SK-N-SH (cell line): Measurements from ENCODE around the gene SPRED2. TPM values are rescaled to one million over a fixed set of nuclear protein-coding genes. Genes with fewer than 3 reads are reported as not detected.

Experiments
- CTCF ChIA-PET: fragments of 300-600, 350-600 bp; formaldehyde crosslinking; extraction: SDS; loops from one replicate; lab custom pipeline; 2021; lab: Yijun Ruan, JAX
- POLR2A ChIA-PET: fragments of 350-600 bp; sonication (Branson Sonifier 250); formaldehyde crosslinking; extraction: SDS; loops from one replicate; lab custom pipeline; 2020; ENCODE audit warnings: antibody characterized with exemption, inconsistent platforms; lab: Yijun Ruan, JAX
- DNase-seq: peaks from one replicate; pipeline ENCODE4 v3.0.0; 2012
- H2AFZ ChIP-seq: fragments of 200-600 bp; sonication (generic); 2 replicates; pipeline ENCODE4 v1.8.1; 2016; ENCODE audit warnings: antibody characterized with exemption, mild to moderate bottlenecking, low read depth
- H3F3A ChIP-seq: fragments of 200-600 bp; sonication (generic); replicated peaks from 2 replicates; pipeline ENCODE3; 2016; ENCODE audit warnings: antibody characterized with exemption, mild to moderate bottlenecking; ENCODE audit not compliant: insufficient read depth
- H3K27ac ChIP-seq, 2 experiments: fragments of 200-500 bp in 1 of 2; fragments of 200-600 bp in 1 of 2; sonication (Bioruptor generic) in 1 of 2; sonication (generic), shearing (Covaris generic) in 1 of 2; 2 replicates each; pipeline versions ENCODE4 v1.5.1 to v1.6.1; 2014 to 2016; ENCODE audit warnings: low read depth in 2 of 2, inconsistent platforms in 1 of 2, low read length in 1 of 2, mild to moderate bottlenecking in 1 of 2, mixed read lengths in 1 of 2
- H3K27me3 ChIP-seq: fragments of 200-600 bp; sonication (generic), shearing (Covaris generic); 2 replicates; pipeline ENCODE4 v1.6.1; 2016; ENCODE audit warnings: mixed run types; ENCODE audit not compliant: insufficient read depth
- H3K36me3 ChIP-seq, 2 experiments: fragments of 200-500 bp in 1 of 2; fragments of 200-600 bp in 1 of 2; sonication (Bioruptor generic) in 1 of 2; sonication (generic) in 1 of 2; replicated peaks in 1 of 2; 2 replicates each; pipeline versions ENCODE3 to v1.5.1; 2014 to 2016; ENCODE audit warnings: low read length in 1 of 2, mild to moderate bottlenecking in 1 of 2; ENCODE audit not compliant: insufficient read depth in 2 of 2, control insufficient read depth in 1 of 2
- H3K4me1 ChIP-seq, 2 experiments: fragments of 200-500 bp in 1 of 2; fragments of 200-600 bp in 1 of 2; sonication (Bioruptor generic) in 1 of 2; sonication (generic), shearing (Covaris generic) in 1 of 2; 2 replicates each; pipeline versions ENCODE4 v1.5.1 to v1.6.1; 2014 to 2016; ENCODE audit warnings: low read depth in 1 of 2, low read length in 1 of 2, mixed run types in 1 of 2; ENCODE audit not compliant: insufficient read depth in 2 of 2, control insufficient read depth in 1 of 2
- H3K4me2 ChIP-seq: fragments of 200-600 bp; sonication (generic), shearing (Covaris generic); 2 replicates; pipeline ENCODE4 v1.6.1; 2017; ENCODE audit warnings: mixed run types
- H3K4me3 ChIP-seq, 2 experiments: fragments of 200-500 bp in 1 of 2; fragments of 200-600 bp in 1 of 2; sonication (Bioruptor generic) in 1 of 2; sonication (generic), shearing (Covaris generic) in 1 of 2; 2 replicates each; pipeline versions ENCODE4 v1.5.1 to v1.8.1; 2014 to 2016; ENCODE audit warnings: low read depth in 2 of 2, inconsistent platforms in 1 of 2, low read length in 1 of 2, mild to moderate bottlenecking in 1 of 2, mixed read lengths in 1 of 2, moderate library complexity in 1 of 2
- H3K79me2 ChIP-seq: fragments of 200-600 bp; sonication (generic); 2 replicates; pipeline ENCODE4 v1.8.1; 2017; ENCODE audit warnings: mild to moderate bottlenecking; ENCODE audit not compliant: insufficient read depth
- H3K9ac ChIP-seq: fragments of 200-600 bp; sonication (generic); 2 replicates; pipeline ENCODE4 v1.6.1; 2017; ENCODE audit warnings: mixed run types
- H3K9me2 ChIP-seq: fragments of 200-600 bp; sonication (generic); 2 replicates; pipeline ENCODE4 v1.6.1; 2017; ENCODE audit warnings: mixed run types
- H3K9me3 ChIP-seq: fragments of 200-600 bp; sonication (generic); 2 replicates; pipeline ENCODE4 v1.6.1; 2017; ENCODE audit warnings: mixed run types, mild to moderate bottlenecking, moderate library complexity
- H4K20me1 ChIP-seq: fragments of 200-600 bp; sonication (generic); 2 replicates; pipeline ENCODE4 v1.6.1; 2017; ENCODE audit warnings: mild to moderate bottlenecking, mixed run types; ENCODE audit not compliant: insufficient read depth
- CTCF ChIP-seq: fragments of 200-600 bp; sonication (generic); IDR thresholded peaks from 2 replicates; pipeline ENCODE4 v1.6.1; 2017; ENCODE audit warnings: antibody characterized with exemption, mild to moderate bottlenecking, moderate library complexity
- EP300 ChIP-seq, 2 experiments: IDR thresholded peaks; 2 replicates each; pipeline versions ENCODE4 v1.4.0 to v1.6.1; 2012; ENCODE audit warnings: borderline replicate concordance in 1 of 2, low read depth in 1 of 2, low read length in 1 of 2
- FOSL2 ChIP-seq: IDR thresholded peaks from 2 replicates; pipeline ENCODE4 v1.4.0; 2012; ENCODE audit warnings: low read depth, mild to moderate bottlenecking, moderate library complexity, borderline replicate concordance
- FOXM1 ChIP-seq: IDR thresholded peaks from 2 replicates; pipeline ENCODE4 v1.4.0; 2012; ENCODE audit warnings: low read depth, mild to moderate bottlenecking
- GATA2 ChIP-seq: sonication (generic); formaldehyde crosslinking; IDR thresholded peaks from 2 replicates; pipeline ENCODE4 v1.5.0; 2020; ENCODE audit warnings: mild to moderate bottlenecking, missing genetic modification reagents
- IRF3 ChIP-seq: fragments of 150-350 bp; IDR thresholded peaks from 2 replicates; pipeline ENCODE4 v1.6.1; 2016; ENCODE audit warnings: mild to moderate bottlenecking, low read depth, low read length
- JUND ChIP-seq: IDR thresholded peaks from 2 replicates; pipeline ENCODE4 v1.4.0; 2012
- MXI1 ChIP-seq: IDR thresholded peaks from 2 replicates; pipeline ENCODE4 v1.6.1; 2012; ENCODE audit warnings: mild to moderate bottlenecking, low read depth, low read length, improper control_type of control experiment
- RAD21 ChIP-seq: IDR thresholded peaks from 2 replicates; pipeline ENCODE4 v1.6.1; 2012; ENCODE audit warnings: mild to moderate bottlenecking, low read length
- RCOR1 ChIP-seq: fragments of 150-350 bp; IDR thresholded peaks from 2 replicates; pipeline ENCODE4 v1.6.1; 2017; ENCODE audit warnings: antibody characterized with exemption, low read length
- RFX5 ChIP-seq: IDR thresholded peaks from 2 replicates; pipeline ENCODE4 v1.6.1; 2012; ENCODE audit warnings: mild to moderate bottlenecking, improper control_type of control experiment, low read length
- SMC3 ChIP-seq: IDR thresholded peaks from 2 replicates; pipeline ENCODE4 v1.6.1; 2012; ENCODE audit warnings: low read depth, low read length, improper control_type of control experiment
- TCF12 ChIP-seq: IDR thresholded peaks from 2 replicates; pipeline ENCODE4 v1.4.0; 2012
- YY1 ChIP-seq: IDR thresholded peaks from 2 replicates; pipeline ENCODE4 v1.4.0; 2012; ENCODE audit warnings: low read depth, mild to moderate bottlenecking
- ZBTB33 ChIP-seq: IDR thresholded peaks from 2 replicates; pipeline ENCODE4 v1.4.0; 2012; ENCODE audit warnings: low read depth, borderline replicate concordance
- WGBS: methylation state at CpG from one replicate; pipeline ENCODE4 v1.1.6; 2017; ENCODE audit warnings: low lambda C conversion rate; 5-methylcytosine and 5-hydroxymethylcytosine counted together
- polyA plus RNA-seq, 3 experiments: library from polyadenylated mRNA; depleted of rRNA; stranded (reverse); fragments of >200 nt; gene quantifications; 2 replicates each; pipeline ENCODE4 v1.2.3, GENCODE V29; 2012
- TF ChIP-seq, protein P1 (sequence below): IDR thresholded peaks from 2 replicates; pipeline ENCODE4 v1.4.0; 2012; ENCODE audit warnings: low read depth, borderline replicate concordance
- TF ChIP-seq, protein P2 (sequence below): IDR thresholded peaks from 2 replicates; pipeline ENCODE4 v1.6.1; 2012; ENCODE audit warnings: mild to moderate bottlenecking, low read depth, low read length, moderate library complexity

The SPRED2 gene
- polyA plus RNA-seq, 1 of the 3 experiments (the other 2 are of a cell fraction) = 21.9 TPM

GRCh38 chr2:65374999-65375398 lies 57.4 kb downstream of the SPRED2 start:
- Histone ChIP-seq H3K36me3 (peaks cover 0 to 11% of the 10 kb centered on the region in 2 experiments), H2AFZ (no peak overlapping the region), H3K4me2 (no peak overlapping the region), H3K27ac (no peak overlapping the region), H3K9me2 (no peaks in the 10 kb centered on the region), H3K9ac (no peak overlapping the region), H3K4me1 (peaks cover 14 to 30% of the 10 kb centered on the region in 2 experiments; a peak in 3 of 4 replicates), H3K27me3 (no peaks in the 10 kb centered on the region), H4K20me1 (peaks cover 60% of the 10 kb centered on the region), H3K4me3 (no peak overlapping the region), H3K79me2 (peaks cover 98% of the 10 kb centered on the region), H3F3A (peaks cover 11% of the 10 kb centered on the region), H3K9me3 (no peaks in the 10 kb centered on the region)
- DNase-seq = no peak
- ChIA-PET CTCF (interaction anchor here (0.9 kb wide), 1 partner anchor 11 kb away, joined by 3 read pairs; no protein-coding TSS in a partner anchor), POLR2A (no interaction called here)
- WGBS = 100% methylated on average over 4 of the region's 4 CpGs
- TF ChIP-seq, protein P1, sequence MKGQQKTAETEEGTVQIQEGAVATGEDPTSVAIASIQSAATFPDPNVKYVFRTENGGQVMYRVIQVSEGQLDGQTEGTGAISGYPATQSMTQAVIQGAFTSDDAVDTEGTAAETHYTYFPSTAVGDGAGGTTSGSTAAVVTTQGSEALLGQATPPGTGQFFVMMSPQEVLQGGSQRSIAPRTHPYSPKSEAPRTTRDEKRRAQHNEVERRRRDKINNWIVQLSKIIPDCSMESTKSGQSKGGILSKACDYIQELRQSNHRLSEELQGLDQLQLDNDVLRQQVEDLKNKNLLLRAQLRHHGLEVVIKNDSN = no peak
- TF ChIP-seq FOXM1 (no peak), EP300 (IDR thresholded peaks at IDR 0.05; ENCODE audit: borderline replicate concordance in 1 of 2, low read depth in 1 of 2, low read length in 1 of 2) (no peak), TCF12 (no peak), MXI1 (no peak), GATA2 (CRISPR knock-in tag) (no peak), RAD21 (no peak), JUND (no peak)

- peaks cover 62% of the 10 kb centered on the region for H4K20me1 ChIP-seq
- no peak overlapping the region for H3K4me3 ChIP-seq
- H3K4me2 ChIP-seq = no peak overlapping the region
- peaks cover 16 to 30% of the 10 kb centered on the region in 2 experiments; a peak in 3 of 4 replicates for H3K4me1 ChIP-seq
- no peak for DNase-seq
- no peaks in the 10 kb centered on the region for H3K27me3 ChIP-seq
- no peak overlapping the region for H3K9ac ChIP-seq
- POLR2A ChIA-PET = no interaction called here
- WGBS = 59% methylated on average over 2 of the region's 3 CpGs
- no peak overlapping the region for H2AFZ ChIP-seq
- H3K36me3 ChIP-seq = peaks cover 0 to 11% of the 10 kb centered on the region in 2 experiments
- H3K27ac ChIP-seq = no peak overlapping the region
- peaks cover 98% of the 10 kb centered on the region for H3K79me2 ChIP-seq
- peaks cover 11% of the 10 kb centered on the region for H3F3A ChIP-seq
- H3K9me2 ChIP-seq = no peaks in the 10 kb centered on the region
- no peaks in the 10 kb centered on the region for H3K9me3 ChIP-seq
- CTCF ChIA-PET = interaction anchor here (0.9 kb wide), 1 partner anchor 12 kb away, joined by 3 read pairs; no protein-coding TSS in a partner anchor
- TF ChIP-seq IRF3 (no peak), YY1 (no peak), ZBTB33 (no peak), RCOR1 (no peak), FOSL2 (no peak), SMC3 (no peak), CTCF (no peak), FOXM1 (no peak), RFX5 (no peak), TCF12 (no peak)
- TF ChIP-seq, protein P2, sequence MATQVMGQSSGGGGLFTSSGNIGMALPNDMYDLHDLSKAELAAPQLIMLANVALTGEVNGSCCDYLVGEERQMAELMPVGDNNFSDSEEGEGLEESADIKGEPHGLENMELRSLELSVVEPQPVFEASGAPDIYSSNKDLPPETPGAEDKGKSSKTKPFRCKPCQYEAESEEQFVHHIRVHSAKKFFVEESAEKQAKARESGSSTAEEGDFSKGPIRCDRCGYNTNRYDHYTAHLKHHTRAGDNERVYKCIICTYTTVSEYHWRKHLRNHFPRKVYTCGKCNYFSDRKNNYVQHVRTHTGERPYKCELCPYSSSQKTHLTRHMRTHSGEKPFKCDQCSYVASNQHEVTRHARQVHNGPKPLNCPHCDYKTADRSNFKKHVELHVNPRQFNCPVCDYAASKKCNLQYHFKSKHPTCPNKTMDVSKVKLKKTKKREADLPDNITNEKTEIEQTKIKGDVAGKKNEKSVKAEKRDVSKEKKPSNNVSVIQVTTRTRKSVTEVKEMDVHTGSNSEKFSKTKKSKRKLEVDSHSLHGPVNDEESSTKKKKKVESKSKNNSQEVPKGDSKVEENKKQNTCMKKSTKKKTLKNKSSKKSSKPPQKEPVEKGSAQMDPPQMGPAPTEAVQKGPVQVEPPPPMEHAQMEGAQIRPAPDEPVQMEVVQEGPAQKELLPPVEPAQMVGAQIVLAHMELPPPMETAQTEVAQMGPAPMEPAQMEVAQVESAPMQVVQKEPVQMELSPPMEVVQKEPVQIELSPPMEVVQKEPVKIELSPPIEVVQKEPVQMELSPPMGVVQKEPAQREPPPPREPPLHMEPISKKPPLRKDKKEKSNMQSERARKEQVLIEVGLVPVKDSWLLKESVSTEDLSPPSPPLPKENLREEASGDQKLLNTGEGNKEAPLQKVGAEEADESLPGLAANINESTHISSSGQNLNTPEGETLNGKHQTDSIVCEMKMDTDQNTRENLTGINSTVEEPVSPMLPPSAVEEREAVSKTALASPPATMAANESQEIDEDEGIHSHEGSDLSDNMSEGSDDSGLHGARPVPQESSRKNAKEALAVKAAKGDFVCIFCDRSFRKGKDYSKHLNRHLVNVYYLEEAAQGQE = no peak
- TF ChIP-seq, protein P1 = no peak
Measured at GRCh38 chr2:65374575-65374974, 57.8 kb downstream of the SPRED2 start.
